Body of pancreas (tissue), 4 donors: ENCODE measurements around the gene EIF5AL1. TPM values are rescaled to one million over a fixed set of nuclear protein-coding genes. Genes with fewer than 3 reads are reported as not detected.
"Not testable (repeated sequence)": the region's sequence is repeated elsewhere in the genome, so short reads cannot be mapped to it uniquely, and the experiment has no call there.

Experiments
- ATAC-seq: fragments of 150-250 bp; one replicate; pipeline ENCODE4 v1.9.1; 2016
- DNase-seq, 4 donors: peaks; one replicate each; pipeline ENCODE4 v3.0.0-alpha.2; 2019
- H3K27ac ChIP-seq, 4 donors: fragments of 200-600 bp; sonication (generic); 1 replicate in 3 of 4; 2 replicates in 1 of 4; pipeline versions ENCODE4 v1.5.1 to v1.6.1; 2016 to 2019; ENCODE audit warnings: mild to moderate bottlenecking in 1 of 4, mixed read lengths in 1 of 4, moderate library complexity in 1 of 4
- H3K27me3 ChIP-seq, 2 donors: fragments of 200-600 bp; sonication (generic); one replicate each; pipeline ENCODE4 v1.6.0; 2016; ENCODE audit warnings: mild to moderate bottlenecking in 1 of 2
- H3K36me3 ChIP-seq, 2 donors: fragments of 200-600 bp; sonication (generic); replicated peaks in 1 of 2; 2 replicates each; pipeline ENCODE4 v1.5.1; 2016; ENCODE audit warnings: low read depth in 2 of 2; ENCODE audit not compliant: insufficient read depth in 1 of 2
- H3K4me1 ChIP-seq: fragments of 200-600 bp; sonication (generic); one replicate; pipeline ENCODE4 v1.6.0; 2016
- H3K4me3 ChIP-seq, 2 donors: fragments of 200-600 bp; sonication (generic); 1 replicate in 1 of 2; 2 replicates in 1 of 2; pipeline ENCODE4 v1.5.1; 2016 to 2019
- H3K9me3 ChIP-seq, 3 donors: fragments of 200-600 bp; sonication (generic); 1 replicate in 2 of 3; 2 replicates in 1 of 3; pipeline ENCODE4 v1.5.1; 2016
- POLR2A ChIP-seq, 3 donors: fragments of 450-650 bp; IDR thresholded peaks; one replicate each; pipeline ENCODE4 v1.6.1; 2016; ENCODE audit warnings: antibody characterized with exemption in 3 of 3, mild to moderate bottlenecking in 2 of 3
- WGBS, 2 donors: methylation state at CpG; one replicate each; pipeline ENCODE4 v1.1.5; 2017; 5-methylcytosine and 5-hydroxymethylcytosine counted together
- intact Hi-C: fragments of 100-400 bp; cut with DNase I; formaldehyde crosslinking; loops from one replicate; pipeline ENCODE4 v1.15.1; 2023
- total RNA-seq, 2 donors: library from RNA; depleted of rRNA; stranded (reverse); fragments of >200 nt; gene quantifications; one replicate each; pipeline ENCODE4 v1.1.0, GENCODE V29; 2016
- TF ChIP-seq, protein P1 (sequence below), 7 experiments: fragments of 450-650 bp in 4 of 7; fragments of 200-600 bp in 3 of 7; sonication (generic) in 3 of 7; IDR thresholded peaks; one replicate each; pipeline ENCODE4 v1.5.1; 2016 to 2019; ENCODE audit warnings: antibody characterized with exemption in 7 of 7

Gene EIF5AL1
- total RNA-seq, 2 donors from 2014 or later, result not detected

DNA sequence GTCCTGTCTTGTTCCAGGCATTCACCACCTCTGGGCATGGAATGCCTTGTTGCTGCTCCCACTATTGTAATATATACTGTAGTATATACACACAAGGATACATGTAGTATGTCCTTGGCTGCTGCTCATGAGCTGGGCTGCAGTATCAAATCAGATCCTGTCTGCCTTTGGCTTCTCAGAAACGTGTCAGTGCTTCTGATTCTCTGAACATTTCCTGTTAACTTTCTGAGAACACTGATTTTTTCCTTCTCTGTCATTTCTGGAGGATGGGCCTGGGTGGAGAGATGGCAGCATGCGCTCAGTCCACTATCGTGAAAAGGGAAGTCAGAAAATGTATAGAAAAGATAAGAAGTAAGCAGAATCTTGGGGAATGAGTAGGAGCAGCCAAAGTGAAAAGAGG, 35.6 kb downstream of the EIF5AL1 start:
- Histone ChIP-seq H3K27me3 (no peaks in the 10 kb centered on the region), H3K36me3 (no peaks in the 10 kb centered on the region), H3K4me1 (no peaks in the 10 kb centered on the region), H3K9me3 (no peaks in the 10 kb centered on the region), H3K4me3 (no peak overlapping the region), H3K27ac (no peak overlapping the region)
- DNase-seq, result no peak
- WGBS, 2 donors, result 62 to 80% methylated on average over 3 of the region's 3 CpGs
- TF ChIP-seq, protein P1, sequence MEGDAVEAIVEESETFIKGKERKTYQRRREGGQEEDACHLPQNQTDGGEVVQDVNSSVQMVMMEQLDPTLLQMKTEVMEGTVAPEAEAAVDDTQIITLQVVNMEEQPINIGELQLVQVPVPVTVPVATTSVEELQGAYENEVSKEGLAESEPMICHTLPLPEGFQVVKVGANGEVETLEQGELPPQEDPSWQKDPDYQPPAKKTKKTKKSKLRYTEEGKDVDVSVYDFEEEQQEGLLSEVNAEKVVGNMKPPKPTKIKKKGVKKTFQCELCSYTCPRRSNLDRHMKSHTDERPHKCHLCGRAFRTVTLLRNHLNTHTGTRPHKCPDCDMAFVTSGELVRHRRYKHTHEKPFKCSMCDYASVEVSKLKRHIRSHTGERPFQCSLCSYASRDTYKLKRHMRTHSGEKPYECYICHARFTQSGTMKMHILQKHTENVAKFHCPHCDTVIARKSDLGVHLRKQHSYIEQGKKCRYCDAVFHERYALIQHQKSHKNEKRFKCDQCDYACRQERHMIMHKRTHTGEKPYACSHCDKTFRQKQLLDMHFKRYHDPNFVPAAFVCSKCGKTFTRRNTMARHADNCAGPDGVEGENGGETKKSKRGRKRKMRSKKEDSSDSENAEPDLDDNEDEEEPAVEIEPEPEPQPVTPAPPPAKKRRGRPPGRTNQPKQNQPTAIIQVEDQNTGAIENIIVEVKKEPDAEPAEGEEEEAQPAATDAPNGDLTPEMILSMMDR (IDR thresholded peaks at IDR 0.05), result no peak
- TF ChIP-seq POLR2A (IDR thresholded peaks at IDR 0.05), result no peak
- no peak for ATAC-seq
- intact Hi-C loops, result no loop called here

DNA sequence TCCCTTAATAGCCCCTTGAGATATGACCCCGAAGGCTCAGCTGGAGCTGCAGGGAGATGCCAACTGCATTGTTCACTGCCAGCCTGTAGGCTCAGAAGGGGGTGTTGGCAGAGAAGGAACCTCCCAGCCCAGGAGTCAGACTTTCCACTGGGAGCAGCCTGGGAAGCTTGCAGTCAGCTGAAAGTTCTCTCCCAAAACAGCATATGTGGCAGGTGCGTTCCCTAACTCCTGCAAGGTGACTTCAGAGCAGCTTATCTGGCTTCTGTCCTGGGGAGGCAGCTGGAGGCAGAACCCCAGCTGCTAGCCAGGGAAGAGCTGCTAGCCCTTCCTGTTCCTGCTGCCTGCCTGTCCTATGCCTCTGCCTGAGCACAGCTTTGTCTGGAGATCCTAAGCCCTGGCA, 39.8 kb downstream of the EIF5AL1 start:
- Histone ChIP-seq H3K4me3 (no peak overlapping the region), H3K27me3 (no peaks in the 10 kb centered on the region), H3K9me3 (no peaks in the 10 kb centered on the region), H3K4me1 (no peaks in the 10 kb centered on the region), H3K27ac (no peak overlapping the region), H3K36me3 (no peaks in the 10 kb centered on the region)
- 40 to 50% methylated on average over 1 to 2 of the region's 2 CpGs for WGBS, 2 donors
- ATAC-seq, result no peak
- no peak for DNase-seq
- intact Hi-C loops, result no loop called here
- no peak for TF ChIP-seq POLR2A (IDR thresholded peaks at IDR 0.05)
- TF ChIP-seq, protein P1 (IDR thresholded peaks at IDR 0.05), result no peak

DNA sequence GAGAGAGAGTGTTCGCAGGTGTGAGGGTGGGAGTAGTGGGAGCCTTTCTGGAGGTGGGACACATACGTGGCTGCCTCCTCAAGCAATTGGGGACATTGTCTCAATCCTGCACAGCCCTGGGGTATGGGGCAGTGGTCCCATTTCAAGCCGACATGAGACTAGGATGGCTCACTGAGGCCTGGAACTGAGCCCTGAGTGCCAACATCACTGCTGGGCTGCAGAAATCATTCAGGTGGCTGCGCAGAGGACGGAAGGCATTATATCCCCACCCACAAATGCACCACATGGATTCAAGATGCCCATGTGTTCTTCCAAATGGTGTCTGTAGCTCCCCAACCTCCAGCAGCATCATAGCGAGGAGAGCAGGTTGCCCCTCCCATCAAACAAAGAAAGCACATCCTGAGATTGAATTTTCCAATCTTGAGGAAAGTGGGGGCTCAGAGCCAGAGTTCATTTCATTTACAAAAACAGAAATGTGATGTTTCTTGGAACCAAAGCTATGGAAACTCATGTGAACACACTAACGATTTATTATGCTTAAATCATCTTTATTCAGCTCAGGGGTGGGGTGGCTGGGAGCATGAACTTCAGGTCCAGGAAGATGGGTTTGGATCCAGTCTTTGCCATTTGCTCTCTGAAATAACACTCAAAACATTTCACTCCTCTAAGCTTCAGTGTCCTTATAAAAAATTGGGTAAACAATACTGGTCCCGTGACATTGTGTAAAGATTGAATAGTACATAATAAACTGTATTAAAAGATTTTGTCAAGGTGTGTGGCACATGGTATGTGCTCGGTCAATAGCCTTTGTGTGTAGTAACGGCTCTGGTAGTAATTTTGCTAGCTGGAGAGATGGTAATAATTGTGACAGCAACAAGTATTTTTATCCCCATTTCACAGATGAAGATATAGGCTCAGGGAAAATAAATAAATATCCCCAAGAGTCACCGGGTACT, 43.3 kb downstream of the EIF5AL1 start:
- no peak for DNase-seq
- TF ChIP-seq, protein P1 (IDR thresholded peaks at IDR 0.05), result no peak
- no peak for TF ChIP-seq POLR2A (IDR thresholded peaks at IDR 0.05)
- no peaks in the 10 kb centered on the region for H3K9me3 ChIP-seq
- 67 to 77% methylated on average over 10 to 11 of the region's 11 CpGs for WGBS, 2 donors
- peaks cover 9% of the 10 kb centered on the region for H3K4me1 ChIP-seq
- H3K36me3 ChIP-seq, result no peaks in the 10 kb centered on the region
- H3K4me3 ChIP-seq, result no peak overlapping the region
- intact Hi-C loops, result no loop called here
- no peaks in the 10 kb centered on the region for H3K27me3 ChIP-seq
- no peak overlapping the region for H3K27ac ChIP-seq
- no peak for ATAC-seq

DNA sequence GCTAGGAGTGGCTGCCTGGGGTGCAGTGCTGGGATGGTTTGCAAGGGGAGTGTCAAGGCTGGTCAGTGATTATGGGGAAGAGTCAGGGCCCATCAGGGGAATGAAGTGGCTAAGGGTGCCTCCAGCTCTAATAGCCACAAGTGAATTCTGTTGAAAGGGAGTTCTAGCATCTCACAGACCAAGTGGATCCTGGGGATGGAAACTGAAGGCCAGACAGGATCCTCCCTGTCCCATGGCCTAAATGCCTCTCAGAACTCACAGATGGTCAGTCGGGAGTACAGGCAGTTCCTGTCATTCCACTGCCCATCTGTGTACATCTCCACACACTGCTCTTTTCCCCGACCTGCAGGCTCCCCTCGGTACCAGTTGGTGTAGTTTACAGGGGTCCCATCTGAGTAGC, 44.6 kb downstream of the EIF5AL1 start:
- H3K36me3 ChIP-seq, H3K27ac ChIP-seq, intact Hi-C loops, H3K9me3 ChIP-seq, ATAC-seq, DNase-seq, H3K4me3 ChIP-seq, H3K27me3 ChIP-seq: not testable (repeated sequence)
- H3K4me1 ChIP-seq, result peaks cover 23% of the 10 kb centered on the region
- 82% methylated on average over 2 of the region's 3 CpGs; no CpG with 5 or more reads in 1 of the 2 donors for WGBS, 2 donors

DNA sequence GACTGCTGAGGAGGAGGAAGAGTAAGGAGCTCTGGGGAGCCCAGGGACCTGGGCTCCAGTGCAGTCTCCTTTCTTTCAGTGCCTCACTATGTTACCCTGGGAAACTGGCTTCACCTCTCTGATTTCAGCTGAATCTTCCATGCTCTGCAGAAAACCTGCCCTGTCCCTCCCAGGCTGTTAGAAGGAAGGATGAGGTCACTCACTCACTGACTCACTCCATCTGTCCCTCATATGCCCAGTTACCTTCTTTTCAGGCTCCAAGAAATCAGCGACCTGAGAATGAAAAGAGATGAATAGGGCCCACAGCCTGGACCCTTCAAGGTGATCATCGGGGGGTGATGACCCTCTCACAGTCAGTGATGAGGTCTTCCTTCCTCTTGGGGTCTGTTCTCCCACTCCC, 47.4 kb downstream of the EIF5AL1 start:
- Histone ChIP-seq H3K9me3 (no peaks in the 10 kb centered on the region), H3K4me3 (no peak overlapping the region), H3K36me3 (no peaks in the 10 kb centered on the region), H3K4me1 (peaks cover 27% of the 10 kb centered on the region), H3K27me3 (no peaks in the 10 kb centered on the region), H3K27ac (no peak overlapping the region)
- 75 to 94% methylated on average over 1 to 2 of the region's 2 CpGs for WGBS, 2 donors
- intact Hi-C loops, result no loop called here
- ATAC-seq, result peak; percentile 43
- TF ChIP-seq, protein P1 (IDR thresholded peaks at IDR 0.05), result no peak
- TF ChIP-seq POLR2A (IDR thresholded peaks at IDR 0.05), result no peak
- DNase-seq, result no peak
